HEK293 (cell line): ENCODE data around the gene PTS.

Experiments
- CTCF ChIA-PET: fragments of 350-600 bp; formaldehyde crosslinking; extraction: SDS; loops from one replicate; lab custom pipeline; 2021; ENCODE audit warnings: antibody characterized with exemption; lab: Yijun Ruan, JAX
- POLR2A ChIA-PET: fragments of 300-600 bp; formaldehyde crosslinking; extraction: SDS; loops from one replicate; lab custom pipeline; 2020; ENCODE audit warnings: antibody characterized with exemption, inconsistent platforms; lab: Yijun Ruan, JAX
- H3K27ac ChIP-seq: fragments of 200-500 bp; sonication (Bioruptor generic); 2 replicates; pipeline ENCODE4 v1.5.1; 2014; ENCODE audit warnings: low read depth, low read length, control low read depth, inconsistent platforms; ENCODE audit errors: extremely low read depth
- H3K36me3 ChIP-seq, 2 experiments: fragments of 200-500 bp in 1 of 2; sonication (Bioruptor generic) in 1 of 2; 1 replicate in 1 of 2; 2 replicates in 1 of 2; pipeline ENCODE4 v1.5.1; 2014 to 2017; ENCODE audit warnings: inconsistent platforms in 2 of 2, low read length in 2 of 2; ENCODE audit not compliant: control insufficient read depth in 2 of 2, insufficient read depth in 1 of 2
- H3K4me1 ChIP-seq: fragments of 200-500 bp; sonication (Bioruptor generic); 2 replicates; pipeline ENCODE4 v1.5.1; 2014; ENCODE audit warnings: mild to moderate bottlenecking, low read length, inconsistent platforms; ENCODE audit not compliant: control insufficient read depth, insufficient read depth
- H3K4me3 ChIP-seq: 2 replicates; pipeline ENCODE4 v1.5.1; 2011; ENCODE audit warnings: low read depth, mild to moderate bottlenecking, control low read depth, low read length, moderate library complexity
- H3K9me3 ChIP-seq: fragments of 200-500 bp; sonication (Bioruptor generic); 2 replicates; pipeline ENCODE4 v1.5.1; 2014; ENCODE audit warnings: low read depth, low read length, inconsistent platforms; ENCODE audit not compliant: control insufficient read depth, insufficient read depth
- TRIM28 ChIP-seq: IDR thresholded peaks from 2 replicates; pipeline ENCODE4 v1.6.1; 2011; ENCODE audit warnings: low read length, control low read depth, borderline replicate concordance
- YY2 ChIP-seq: fragments of 450-650 bp; formaldehyde crosslinking; IDR thresholded peaks from 2 replicates; pipeline ENCODE4 v1.5.1; 2016; ENCODE audit warnings: missing biosample characterization, missing genetic modification characterization
- ZBTB10 ChIP-seq: fragments of 450-650 bp; formaldehyde crosslinking; IDR thresholded peaks from 2 replicates; pipeline ENCODE4 v1.5.1; 2016; ENCODE audit warnings: missing biosample characterization, missing genetic modification characterization
- ZBTB11 ChIP-seq: fragments of 450-650 bp; formaldehyde crosslinking; conservative IDR thresholded peaks from 2 replicates; pipeline ENCODE4 v1.5.1; 2016; ENCODE audit warnings: low read depth, missing biosample characterization, missing genetic modification characterization
- ZBTB26 ChIP-seq: fragments of 450-650 bp; formaldehyde crosslinking; optimal IDR thresholded peaks from 2 replicates; pipeline ENCODE3; 2016; ENCODE audit warnings: missing biosample characterization, mild to moderate bottlenecking, missing genetic modification characterization
- ZBTB48 ChIP-seq: fragments of 450-650 bp; formaldehyde crosslinking; IDR thresholded peaks from 2 replicates; pipeline ENCODE4 v1.5.1; 2016; ENCODE audit warnings: missing biosample characterization, missing genetic modification characterization
- ZBTB6 ChIP-seq: fragments of 450-650 bp; formaldehyde crosslinking; IDR thresholded peaks from 2 replicates; pipeline ENCODE4 v1.5.1; 2017; ENCODE audit warnings: missing biosample characterization, missing genetic modification characterization
- ZFP41 ChIP-seq: fragments of 450-650 bp; formaldehyde crosslinking; IDR thresholded peaks from 2 replicates; pipeline ENCODE4 v1.5.1; 2016; ENCODE audit warnings: missing biosample characterization, missing genetic modification characterization, borderline replicate concordance
- ZIC2 ChIP-seq: fragments of 450-650 bp; formaldehyde crosslinking; IDR thresholded peaks from 2 replicates; pipeline ENCODE4 v1.5.1; 2016; ENCODE audit warnings: missing biosample characterization, missing genetic modification characterization
- ZNF248 ChIP-seq: fragments of 450-650 bp; formaldehyde crosslinking; IDR thresholded peaks from 2 replicates; pipeline ENCODE4 v1.5.1; 2017; ENCODE audit warnings: missing biosample characterization, missing genetic modification characterization
- ZNF292 ChIP-seq: fragments of 450-650 bp; formaldehyde crosslinking; IDR thresholded peaks from 2 replicates; pipeline ENCODE4 v1.5.1; 2016; ENCODE audit warnings: low read depth, missing biosample characterization, missing genetic modification characterization, borderline replicate concordance
- ZNF302 ChIP-seq: fragments of 450-650 bp; formaldehyde crosslinking; IDR thresholded peaks from 2 replicates; pipeline ENCODE4 v1.5.1; 2016; ENCODE audit warnings: missing biosample characterization, missing genetic modification characterization, low read depth
- ZNF350 ChIP-seq: fragments of 450-650 bp; formaldehyde crosslinking; IDR thresholded peaks from 2 replicates; pipeline ENCODE4 v1.5.0; 2017; ENCODE audit warnings: missing biosample characterization, mild to moderate bottlenecking, missing genetic modification characterization
- ZNF561 ChIP-seq: fragments of 450-650 bp; IDR thresholded peaks from 2 replicates; pipeline ENCODE4 v1.5.1; 2018; ENCODE audit warnings: missing biosample characterization, missing genetic modification characterization, borderline replicate concordance
- ZNF600 ChIP-seq: fragments of 450-650 bp; formaldehyde crosslinking; IDR thresholded peaks from 2 replicates; pipeline ENCODE4 v1.5.1; 2016; ENCODE audit warnings: missing biosample characterization, missing genetic modification characterization
- ZNF785 ChIP-seq: fragments of 450-650 bp; formaldehyde crosslinking; IDR thresholded peaks from 2 replicates; pipeline ENCODE4 v1.5.1; 2016; ENCODE audit warnings: missing biosample characterization, missing genetic modification characterization
- TF ChIP-seq, protein P1 (sequence below): fragments of 450-650 bp; IDR thresholded peaks from 2 replicates; pipeline ENCODE4 v1.5.1; 2018; ENCODE audit warnings: missing biosample characterization, missing genetic modification characterization
- TF ChIP-seq, protein P2 (sequence below): fragments of 450-650 bp; formaldehyde crosslinking; IDR thresholded peaks from 2 replicates; pipeline ENCODE4 v1.5.1; 2016; ENCODE audit warnings: missing biosample characterization, missing genetic modification characterization

PTS gene

GRCh38 chr11:112268406-112268805 is 42.2 kb downstream of the PTS start:
- ChIA-PET POLR2A (no interaction called here), CTCF (interaction anchor here (0.5 to 2.1 kb wide), 3 partner anchors 47 to 1264 kb away, joined by 3 to 5 read pairs (median 4); no protein-coding TSS in a partner anchor)
- H3K9me3 ChIP-seq: no peaks in the 10 kb centered on the region

DNA sequence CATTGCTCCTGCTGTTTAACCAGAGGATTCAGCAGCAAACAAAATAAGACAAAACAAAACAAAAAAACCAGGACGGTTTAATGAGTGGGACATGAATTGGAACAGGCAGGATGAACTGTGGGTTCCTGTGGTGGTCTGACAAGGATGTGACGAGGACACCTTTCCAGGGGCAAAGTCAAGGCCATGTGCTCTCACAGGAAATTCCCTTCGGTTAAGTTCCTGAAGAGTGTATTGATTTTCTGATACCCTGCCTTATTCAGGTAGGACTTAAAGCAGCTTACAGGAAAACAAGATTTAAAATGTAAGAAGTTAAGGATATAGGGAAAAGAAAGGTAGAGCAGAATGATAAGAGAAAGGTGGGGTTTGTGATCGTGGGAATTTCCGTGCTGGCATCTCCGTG is 42.9 kb downstream of the PTS start:
- CTCF ChIA-PET: interaction anchor here (0.7 to 2.7 kb wide), 3 partner anchors 11 to 1263 kb away, joined by 3 to 22 read pairs (median 5); no protein-coding TSS in a partner anchor
- no peaks in the 10 kb centered on the region for H3K4me1 ChIP-seq
- no peak for TF ChIP-seq ZNF248 (tag by site-specific recombination)
- TF ChIP-seq ZNF292 (tag by site-specific recombination): no peak
- TF ChIP-seq ZBTB48 (tag by site-specific recombination): no peak
- TF ChIP-seq ZIC2 (tag by site-specific recombination): no peak
- TF ChIP-seq ZNF350 (tag by site-specific recombination): no peak
- no peak for TF ChIP-seq ZNF600
- TF ChIP-seq ZBTB6: no peak
- no peak for TF ChIP-seq ZBTB10 (tag by site-specific recombination)
- TF ChIP-seq, protein P1, sequence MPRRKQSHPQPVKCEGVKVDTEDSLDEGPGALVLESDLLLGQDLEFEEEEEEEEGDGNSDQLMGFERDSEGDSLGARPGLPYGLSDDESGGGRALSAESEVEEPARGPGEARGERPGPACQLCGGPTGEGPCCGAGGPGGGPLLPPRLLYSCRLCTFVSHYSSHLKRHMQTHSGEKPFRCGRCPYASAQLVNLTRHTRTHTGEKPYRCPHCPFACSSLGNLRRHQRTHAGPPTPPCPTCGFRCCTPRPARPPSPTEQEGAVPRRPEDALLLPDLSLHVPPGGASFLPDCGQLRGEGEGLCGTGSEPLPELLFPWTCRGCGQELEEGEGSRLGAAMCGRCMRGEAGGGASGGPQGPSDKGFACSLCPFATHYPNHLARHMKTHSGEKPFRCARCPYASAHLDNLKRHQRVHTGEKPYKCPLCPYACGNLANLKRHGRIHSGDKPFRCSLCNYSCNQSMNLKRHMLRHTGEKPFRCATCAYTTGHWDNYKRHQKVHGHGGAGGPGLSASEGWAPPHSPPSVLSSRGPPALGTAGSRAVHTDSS (tag by site-specific recombination): no peak
- TF ChIP-seq TRIM28: no peak
- TF ChIP-seq ZBTB26: no peak

More at GRCh38 chr11:112268406-112268805, 42.2 kb downstream of the PTS start:
- Histone ChIP-seq H3K4me1 (no peaks in the 10 kb centered on the region), H3K27ac (no peak overlapping the region), H3K36me3 (no peaks in the 10 kb centered on the region), H3K4me3 (no peak overlapping the region)
- no peak for TF ChIP-seq ZNF785 (tag by site-specific recombination)
- no peak for TF ChIP-seq YY2 (tag by site-specific recombination)
- TF ChIP-seq ZNF561 (tag by site-specific recombination): no peak
- no peak for TF ChIP-seq ZBTB11 (tag by site-specific recombination)
- TF ChIP-seq, protein P2, sequence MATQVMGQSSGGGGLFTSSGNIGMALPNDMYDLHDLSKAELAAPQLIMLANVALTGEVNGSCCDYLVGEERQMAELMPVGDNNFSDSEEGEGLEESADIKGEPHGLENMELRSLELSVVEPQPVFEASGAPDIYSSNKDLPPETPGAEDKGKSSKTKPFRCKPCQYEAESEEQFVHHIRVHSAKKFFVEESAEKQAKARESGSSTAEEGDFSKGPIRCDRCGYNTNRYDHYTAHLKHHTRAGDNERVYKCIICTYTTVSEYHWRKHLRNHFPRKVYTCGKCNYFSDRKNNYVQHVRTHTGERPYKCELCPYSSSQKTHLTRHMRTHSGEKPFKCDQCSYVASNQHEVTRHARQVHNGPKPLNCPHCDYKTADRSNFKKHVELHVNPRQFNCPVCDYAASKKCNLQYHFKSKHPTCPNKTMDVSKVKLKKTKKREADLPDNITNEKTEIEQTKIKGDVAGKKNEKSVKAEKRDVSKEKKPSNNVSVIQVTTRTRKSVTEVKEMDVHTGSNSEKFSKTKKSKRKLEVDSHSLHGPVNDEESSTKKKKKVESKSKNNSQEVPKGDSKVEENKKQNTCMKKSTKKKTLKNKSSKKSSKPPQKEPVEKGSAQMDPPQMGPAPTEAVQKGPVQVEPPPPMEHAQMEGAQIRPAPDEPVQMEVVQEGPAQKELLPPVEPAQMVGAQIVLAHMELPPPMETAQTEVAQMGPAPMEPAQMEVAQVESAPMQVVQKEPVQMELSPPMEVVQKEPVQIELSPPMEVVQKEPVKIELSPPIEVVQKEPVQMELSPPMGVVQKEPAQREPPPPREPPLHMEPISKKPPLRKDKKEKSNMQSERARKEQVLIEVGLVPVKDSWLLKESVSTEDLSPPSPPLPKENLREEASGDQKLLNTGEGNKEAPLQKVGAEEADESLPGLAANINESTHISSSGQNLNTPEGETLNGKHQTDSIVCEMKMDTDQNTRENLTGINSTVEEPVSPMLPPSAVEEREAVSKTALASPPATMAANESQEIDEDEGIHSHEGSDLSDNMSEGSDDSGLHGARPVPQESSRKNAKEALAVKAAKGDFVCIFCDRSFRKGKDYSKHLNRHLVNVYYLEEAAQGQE (tag by site-specific recombination): no peak
- TF ChIP-seq ZNF302 (tag by site-specific recombination): no peak
- no peak for TF ChIP-seq ZFP41 (tag by site-specific recombination)

More for the DNA sequence above, 42.9 kb downstream of the PTS start:
- Histone ChIP-seq H3K9me3 (no peaks in the 10 kb centered on the region), H3K4me3 (no peak overlapping the region), H3K27ac (no peak overlapping the region), H3K36me3 (no peaks in the 10 kb centered on the region)
- POLR2A ChIA-PET: no interaction called here
